Measurements from ENCODE around the gene ITPRIP.

Gene ITPRIP, protein sequence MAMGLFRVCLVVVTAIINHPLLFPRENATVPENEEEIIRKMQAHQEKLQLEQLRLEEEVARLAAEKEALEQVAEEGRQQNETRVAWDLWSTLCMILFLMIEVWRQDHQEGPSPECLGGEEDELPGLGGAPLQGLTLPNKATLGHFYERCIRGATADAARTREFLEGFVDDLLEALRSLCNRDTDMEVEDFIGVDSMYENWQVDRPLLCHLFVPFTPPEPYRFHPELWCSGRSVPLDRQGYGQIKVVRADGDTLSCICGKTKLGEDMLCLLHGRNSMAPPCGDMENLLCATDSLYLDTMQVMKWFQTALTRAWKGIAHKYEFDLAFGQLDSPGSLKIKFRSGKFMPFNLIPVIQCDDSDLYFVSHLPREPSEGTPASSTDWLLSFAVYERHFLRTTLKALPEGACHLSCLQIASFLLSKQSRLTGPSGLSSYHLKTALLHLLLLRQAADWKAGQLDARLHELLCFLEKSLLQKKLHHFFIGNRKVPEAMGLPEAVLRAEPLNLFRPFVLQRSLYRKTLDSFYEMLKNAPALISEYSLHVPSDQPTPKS

DNA sequence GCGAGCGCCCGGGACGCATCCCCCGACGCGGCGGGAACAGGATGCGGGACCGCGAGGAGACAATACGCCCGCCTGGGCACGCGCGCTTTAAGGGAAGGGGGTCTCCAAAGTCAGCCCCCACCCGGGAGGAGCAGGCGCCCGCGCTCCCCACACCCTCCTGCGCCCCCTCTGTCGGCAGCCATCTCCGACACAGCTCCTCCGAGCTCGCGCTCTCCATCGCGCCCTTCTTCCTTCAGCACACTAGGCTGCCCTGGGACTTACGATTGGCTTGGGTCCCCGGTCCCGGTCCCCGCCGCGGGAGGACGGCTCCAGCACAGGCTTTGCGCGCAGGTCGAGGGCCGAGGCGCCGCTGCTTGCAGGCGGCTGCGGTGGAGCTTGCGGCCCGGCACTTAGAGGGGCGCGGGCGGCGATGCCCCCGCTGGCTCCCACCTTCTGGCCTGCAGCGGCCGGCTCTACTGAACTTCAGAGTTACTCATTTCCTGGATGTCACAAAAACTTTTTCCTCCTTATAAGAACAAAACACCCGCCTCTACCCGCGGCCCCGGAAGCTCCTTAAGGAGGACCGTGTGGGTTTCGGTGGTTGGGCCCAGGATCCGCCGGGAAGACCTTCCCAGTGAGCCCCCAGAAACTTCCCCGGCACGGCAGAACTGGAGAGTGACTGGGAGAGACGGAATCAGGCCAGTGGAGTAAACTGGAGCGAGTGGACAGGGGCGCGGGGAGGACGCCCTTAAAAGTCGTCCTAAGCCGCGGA, at the start of gene ITPRIP:
ITPRIP (minus strand) TSS at position 481 of the 751 bp plus-strand sequence. CDS start 22,414 bp downstream, outside the sequence.
- peak; percentile 92 for DNase-seq

DNA sequence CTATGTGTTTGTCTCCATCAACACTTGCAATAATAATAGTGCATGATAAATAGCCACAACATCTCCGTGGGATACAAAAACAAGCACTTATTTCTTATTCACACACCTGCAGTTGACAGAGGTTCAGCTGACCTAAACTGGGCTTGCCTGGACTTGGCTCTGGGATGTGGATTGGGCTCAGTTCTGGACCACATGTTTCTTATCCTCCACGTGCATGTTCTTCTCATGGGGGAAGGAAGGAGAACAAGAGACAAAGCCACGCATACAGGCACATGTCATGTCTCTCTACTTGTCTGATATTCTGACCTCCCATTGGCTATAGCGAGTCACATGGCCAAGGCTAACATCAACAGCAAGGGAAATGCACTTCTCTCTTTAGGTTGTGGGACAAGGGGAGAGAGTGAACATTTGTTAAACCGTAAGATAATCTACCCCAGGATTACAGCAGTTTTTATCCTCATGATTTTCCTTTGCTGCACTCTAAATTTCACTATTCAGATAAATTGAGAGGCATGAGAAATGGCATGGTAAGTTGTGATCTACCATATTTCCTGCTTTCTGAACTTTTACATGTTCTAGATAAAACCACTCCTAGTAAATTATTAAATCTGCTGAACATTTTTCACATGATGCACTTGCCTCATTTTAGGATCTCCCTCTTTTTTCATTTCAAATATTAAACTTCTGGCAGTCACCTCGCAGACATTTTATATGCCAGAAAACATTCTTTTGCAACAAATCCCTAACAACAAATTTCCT, 49.0 kb upstream of the ITPRIP start:
- DNase-seq: no peak

DNA sequence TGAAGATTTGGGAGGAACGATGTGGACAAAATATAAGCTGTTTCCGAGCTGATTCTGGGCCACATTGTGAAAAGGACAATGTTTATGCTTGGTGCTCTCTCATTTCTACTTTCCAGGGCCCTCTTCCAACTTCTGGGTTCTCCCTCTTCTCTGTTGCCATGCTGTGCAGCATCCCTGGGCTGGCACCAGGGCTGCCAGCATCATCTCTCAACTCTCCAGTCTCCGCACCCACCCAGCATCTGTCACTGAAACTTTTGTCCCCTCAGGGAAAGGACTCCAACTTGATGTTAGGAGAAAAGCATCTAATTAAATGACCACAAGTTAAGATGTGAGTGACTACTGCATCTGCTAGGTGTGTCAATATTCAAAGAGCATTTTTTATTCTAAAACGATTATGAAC, 42.1 kb upstream of the ITPRIP start:
- no peak for DNase-seq

DNA sequence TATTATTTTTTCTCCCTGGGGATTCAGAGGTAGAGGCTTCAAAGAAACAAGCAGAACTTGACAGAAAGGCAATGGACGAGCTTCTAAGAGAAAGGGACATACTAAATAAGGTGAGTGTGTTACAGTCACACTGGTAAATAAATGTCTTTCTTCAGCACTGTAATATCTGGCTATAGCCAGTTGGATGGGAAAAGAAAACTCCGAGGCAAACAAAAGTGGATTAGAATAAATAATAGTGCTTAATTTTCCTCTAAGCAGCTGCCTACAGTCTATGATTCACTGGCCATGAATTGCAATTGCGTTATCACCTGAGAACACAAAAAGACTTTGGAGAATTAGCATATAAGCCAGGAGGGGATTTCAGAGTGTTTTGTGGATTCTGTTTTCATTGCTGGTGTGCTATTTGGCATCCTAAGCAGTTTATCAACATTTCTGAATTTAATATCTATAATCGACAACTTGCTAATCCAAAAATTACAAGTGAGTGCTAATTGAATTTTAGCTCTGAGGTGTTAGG, 38.6 kb upstream of the ITPRIP start:
- DNase-seq: no peak

DNA sequence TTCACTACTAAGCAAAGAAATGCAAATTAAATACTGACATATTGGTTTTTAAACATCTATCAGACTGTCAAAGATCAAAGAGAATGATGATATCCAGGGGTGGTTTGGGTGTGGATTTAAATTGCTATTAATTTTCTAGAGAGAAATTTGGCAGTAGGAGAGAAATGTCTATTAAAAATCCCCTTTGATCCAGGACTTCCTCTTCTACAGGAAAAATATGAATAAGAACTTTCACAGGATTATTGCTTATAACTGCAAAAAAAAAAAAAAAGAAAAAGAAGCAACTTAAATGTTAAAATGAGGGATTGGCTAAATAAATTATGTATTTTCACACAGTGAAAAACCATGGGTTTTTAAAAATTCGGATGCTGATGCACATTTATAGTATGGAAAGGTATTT, 36.3 kb upstream of the ITPRIP start:
- no peak for DNase-seq

DNA sequence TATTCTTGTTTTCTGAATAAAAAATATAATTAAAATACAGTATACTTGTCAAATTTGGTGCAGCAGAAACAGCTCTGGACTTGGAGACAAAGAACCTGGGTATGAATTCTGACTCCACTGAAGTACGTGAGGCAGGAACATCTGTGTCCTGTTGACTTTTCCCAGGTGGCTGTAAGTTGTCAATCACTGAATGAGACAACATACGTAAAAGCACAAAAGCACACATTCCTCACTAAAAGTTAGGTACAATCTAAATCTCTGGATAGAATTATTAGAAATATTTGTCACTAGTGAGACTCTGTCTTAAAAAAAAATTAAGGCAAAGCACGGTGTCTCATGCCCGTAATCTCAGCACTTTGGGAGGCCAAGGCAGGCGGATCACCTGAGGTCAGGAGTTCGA, 33.5 kb upstream of the ITPRIP start:
- no peak for DNase-seq

DNA sequence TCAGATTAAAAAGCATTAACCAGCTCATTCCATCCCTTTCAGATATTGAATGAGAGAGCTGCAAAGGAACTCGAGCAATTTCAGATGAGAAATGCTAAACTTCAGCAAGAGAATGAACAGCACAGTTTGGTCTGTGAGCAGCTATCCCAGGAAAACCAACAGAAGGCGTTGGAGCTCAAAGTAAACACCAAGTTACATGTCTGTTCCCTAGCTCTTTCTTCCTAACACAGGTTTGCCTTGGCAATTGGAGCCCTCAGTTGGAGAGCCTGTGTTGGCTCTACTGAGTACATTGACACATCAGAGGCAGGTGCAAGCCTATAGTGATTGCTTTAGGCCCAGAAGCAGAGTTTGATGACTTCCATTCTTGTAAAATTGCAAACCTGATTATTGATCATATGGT, 30.1 kb upstream of the ITPRIP start:
- DNase-seq: no peak

DNA sequence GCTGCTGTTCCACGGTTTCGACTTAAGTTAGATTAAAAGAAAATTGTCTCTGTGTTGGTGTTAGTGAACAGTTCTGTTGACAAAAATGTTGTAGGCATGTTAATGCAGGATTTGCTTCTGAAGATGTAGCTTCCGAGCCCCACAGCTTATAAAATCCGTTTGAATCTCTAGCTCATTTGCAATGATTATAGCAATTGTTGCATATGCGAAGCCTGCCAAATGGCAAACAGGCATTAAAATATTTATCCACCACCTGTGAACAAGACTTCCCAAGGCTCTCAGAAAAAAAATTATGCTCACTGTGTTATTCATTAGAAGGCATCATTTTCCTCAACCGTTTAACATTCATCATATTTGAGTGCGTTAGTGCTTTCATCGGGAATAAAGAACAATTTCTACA, 29.6 kb upstream of the ITPRIP start:
- DNase-seq: no peak

DNA sequence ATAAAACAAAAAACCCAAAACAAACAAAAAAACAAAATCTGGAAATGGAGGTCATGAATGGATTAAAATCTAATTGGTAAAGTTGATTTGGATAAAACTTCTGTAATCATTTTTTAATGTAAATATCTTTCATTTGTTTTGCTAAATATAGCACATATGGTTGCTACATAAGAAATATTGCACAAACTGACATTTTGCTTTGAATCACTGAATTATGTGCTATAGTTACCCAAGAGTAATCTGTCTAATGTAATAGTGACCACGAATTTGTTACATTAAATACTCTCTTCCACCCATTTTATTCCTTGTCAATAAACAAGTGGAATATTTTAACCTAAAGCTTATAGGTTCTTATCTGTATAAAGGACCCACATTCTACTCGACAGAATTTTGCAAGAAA, 21.5 kb upstream of the ITPRIP start:
- DNase-seq: no peak

DNA sequence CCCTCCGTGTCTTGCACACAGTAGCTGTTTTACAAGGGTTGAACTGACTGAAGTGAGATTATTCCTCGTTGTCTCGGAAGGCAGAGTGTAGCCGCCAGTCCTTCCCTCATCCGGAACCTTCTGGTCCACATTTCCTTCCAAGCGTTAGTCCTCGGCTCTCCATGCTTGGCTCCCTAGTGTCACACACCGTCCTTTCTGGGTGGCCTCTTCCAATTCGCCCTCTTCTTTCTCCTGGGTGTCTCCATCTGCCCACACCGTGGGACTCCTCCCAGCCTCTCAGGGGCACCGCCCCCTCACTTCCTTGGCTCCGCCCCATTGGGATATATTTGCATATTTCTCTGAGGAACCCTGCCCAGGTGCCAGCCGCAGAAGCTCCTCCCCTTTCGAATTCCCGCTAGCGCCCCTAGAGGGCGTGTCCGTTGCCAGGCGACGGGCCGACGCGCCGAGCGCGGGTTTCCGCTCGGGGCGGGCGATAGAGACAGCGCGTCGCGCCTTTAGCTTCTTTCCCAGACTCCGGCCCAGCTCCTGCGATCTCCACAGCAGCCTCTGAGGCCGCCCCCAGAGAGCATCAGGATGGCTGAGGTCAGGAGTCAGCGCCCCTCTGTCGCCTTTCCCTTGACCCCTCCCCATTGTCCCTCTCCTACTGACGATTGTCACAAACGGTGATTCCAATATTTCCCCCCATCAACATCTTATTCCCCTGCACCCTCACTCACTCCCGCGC, 15.2 kb upstream of the ITPRIP start, which contains the start of gene CFAP58:
CFAP58 (plus strand) TSS at position 509 of the 724 bp plus-strand sequence; CDS start at position 574, 65 bp downstream.
- DNase-seq: peak; percentile 66

DNA sequence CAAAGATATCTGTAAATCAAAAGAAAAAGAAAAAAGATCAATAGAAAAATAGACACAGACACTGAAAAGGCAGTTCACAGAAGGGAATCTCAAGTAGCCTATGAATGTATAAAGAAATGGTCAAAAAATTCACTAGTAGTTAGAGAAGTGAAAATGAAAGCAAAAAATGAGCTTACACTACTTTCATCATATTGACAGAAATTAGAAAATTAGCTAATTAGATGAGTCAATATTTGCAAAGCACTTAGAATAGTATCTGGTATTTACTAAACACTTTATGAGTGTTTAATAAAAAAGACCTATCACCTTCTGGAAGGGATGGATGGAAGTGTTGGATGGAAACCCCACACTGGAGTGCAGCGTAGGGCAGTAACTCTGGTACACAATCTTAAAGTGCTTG, 13.7 kb upstream of the ITPRIP start:
- no peak for DNase-seq

DNA sequence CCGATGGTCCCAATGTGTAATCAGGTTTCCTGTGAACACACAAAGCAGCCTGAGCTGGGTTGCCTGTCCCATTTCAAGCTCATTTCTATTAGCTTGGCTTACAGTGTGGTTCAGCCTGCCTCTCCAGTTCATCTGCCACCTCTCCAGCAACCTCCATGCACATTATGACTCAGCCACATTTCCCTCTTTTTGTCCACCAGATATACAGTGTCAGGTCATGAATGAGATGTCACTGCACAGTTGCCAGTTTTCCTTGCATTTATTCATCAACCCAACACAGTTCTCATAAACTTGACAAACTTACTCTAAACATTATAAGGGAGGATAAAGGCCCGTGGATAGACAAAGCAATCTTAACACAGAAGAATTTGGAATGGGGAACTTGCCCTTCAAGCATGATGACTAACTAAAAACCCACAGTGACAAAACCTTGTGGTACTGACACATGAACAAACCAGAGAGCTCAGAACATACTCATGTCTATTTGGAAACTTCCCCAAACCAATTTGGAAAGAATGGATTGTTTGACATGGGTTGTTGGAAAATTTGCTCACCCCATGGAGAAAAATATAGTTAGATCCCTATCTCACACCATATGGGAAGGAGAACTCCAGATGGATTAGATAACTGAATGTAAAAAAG, 12.9 kb upstream of the ITPRIP start:
- DNase-seq: no peak

DNA sequence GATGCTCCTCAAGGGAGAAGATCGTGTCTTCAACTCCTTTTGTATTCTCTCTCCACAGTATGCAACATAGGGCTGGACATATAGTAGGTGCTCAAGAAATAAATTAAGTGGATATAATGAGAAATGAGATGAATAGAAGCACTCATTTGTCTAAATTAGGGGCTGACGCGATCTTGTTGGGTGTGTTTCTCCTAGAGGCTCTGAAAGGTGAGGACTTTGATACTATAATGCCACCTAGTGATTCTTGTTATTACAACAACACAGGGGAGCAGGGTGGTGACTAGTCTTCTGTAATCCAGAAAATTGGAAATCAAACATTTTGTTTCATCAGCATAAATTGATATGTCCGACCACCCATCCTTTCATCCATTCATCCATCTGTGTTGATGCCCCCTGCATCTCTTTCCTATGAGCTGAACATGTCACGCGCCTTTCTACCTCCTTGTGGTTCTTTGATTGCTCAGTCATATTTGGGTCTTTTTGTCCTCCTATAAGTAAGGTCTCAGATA, 11.9 kb upstream of the ITPRIP start:
- DNase-seq: peak; percentile 35

DNA sequence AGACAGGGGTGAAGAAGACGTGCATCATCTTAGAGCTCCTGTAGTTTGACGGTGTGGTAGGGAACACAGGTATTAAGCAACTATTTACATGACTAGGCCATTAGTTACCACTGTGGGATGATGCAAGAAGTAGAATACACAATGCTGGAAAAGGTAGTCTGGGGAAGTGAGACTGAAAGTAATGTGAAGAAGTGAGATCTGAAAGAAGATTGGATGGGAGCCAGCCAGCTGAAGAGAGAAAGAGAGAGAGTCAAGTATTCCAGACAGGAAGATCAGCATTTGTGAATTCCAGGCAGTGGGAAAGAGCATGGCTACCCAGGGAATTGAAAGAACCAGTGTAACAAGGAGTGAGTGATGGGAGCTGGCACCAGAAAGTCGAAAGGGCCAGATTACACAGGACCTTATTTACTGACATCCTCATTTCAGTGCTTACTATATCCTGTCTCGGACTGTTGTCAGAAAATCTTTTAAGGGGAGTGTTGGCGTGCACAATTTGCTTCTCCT, 11.4 kb upstream of the ITPRIP start:
- DNase-seq: no peak

DNA sequence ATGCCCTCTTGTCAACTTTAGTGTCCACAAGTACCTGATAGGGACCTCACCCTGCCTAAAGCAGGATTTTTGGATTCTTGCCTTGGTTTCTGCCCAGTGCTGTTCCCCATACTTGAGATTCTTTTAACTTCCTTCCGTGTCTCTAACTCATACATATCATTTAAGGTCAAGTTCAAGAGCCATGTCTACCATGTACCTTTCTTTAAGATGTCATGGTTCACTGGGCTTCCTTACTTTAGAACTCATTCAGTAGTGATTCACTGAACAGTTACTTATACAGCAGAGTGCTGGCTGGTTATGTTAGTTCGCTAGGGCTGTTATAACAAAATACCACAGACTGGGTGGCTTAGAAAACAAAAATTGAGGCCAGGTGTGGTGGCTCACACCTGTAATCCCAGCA, 10.3 kb upstream of the ITPRIP start:
- no peak for DNase-seq

DNA sequence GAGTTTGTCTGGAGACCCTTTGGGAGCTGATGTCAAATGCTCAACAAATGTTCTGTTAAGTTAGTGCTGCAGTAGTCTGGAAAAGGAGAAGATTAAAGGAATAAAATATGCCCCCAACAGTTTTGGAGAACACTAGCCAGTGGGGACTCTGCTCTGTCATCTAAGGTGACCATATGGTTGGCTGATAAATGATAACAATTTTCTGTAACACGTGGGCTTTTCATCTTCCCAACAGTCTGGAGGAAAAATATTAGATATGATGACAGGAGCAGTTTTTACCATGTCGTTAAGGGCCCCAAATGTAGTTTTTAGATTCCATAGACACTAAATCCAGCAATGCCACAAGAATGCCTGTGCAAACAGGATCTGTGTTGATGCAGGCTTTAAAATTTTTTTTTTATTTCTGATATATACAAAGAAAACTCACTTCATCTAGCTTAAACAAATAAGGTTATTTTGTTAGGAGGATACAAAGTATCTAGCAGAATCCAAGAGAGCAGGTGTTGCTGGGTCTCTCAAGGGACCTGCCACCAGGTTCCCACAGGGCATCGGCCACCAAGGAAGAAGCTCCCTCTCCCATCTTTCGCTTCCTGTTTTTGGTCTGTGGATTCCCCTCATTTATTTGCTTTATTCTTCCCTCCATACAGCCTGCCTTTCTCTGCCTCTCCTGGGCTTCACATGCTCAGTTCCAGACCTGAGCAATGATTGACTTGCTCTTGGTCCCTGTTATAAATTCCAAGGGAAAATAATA, 9.2 kb upstream of the ITPRIP start:
- DNase-seq: no peak

DNA sequence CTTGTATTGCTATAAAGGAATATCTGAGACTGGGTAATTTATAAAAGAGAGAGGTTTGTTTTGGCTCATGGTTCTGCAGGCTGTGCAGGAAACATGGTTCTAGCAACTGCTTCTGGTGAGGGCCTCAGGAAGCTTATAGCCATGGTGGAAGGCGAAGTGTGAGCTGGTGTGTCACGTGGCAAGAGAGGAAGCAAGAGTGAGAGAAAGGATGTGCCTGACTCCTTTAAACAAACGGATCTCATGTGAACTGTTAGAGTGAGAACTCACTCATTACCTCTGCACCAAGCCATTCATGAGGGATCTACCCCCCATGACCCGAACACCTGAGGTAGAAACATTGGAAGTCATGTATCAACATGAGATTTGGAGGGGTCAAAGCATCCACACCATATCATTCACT, 7.7 kb upstream of the ITPRIP start:
- no peak for DNase-seq

DNA sequence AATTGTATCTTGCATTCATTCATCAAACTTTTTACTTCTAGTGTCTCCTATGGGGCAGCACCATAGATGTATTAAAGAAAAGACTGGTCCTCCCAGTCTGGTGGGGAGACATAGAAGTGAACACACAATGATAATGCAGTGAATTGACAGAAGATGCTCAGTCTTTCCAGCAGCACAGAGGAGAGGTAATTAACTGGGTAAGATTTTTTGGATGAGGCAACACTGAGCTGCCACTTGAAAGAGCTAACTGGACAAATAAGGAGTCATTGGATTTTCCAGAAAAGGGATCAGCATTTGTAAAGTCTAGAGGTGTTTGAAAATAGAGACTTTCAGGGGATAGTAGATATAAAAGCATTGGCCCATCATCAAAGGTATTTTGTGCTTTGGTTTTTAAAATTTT, 7.2 kb upstream of the ITPRIP start:
- DNase-seq: no peak

DNA sequence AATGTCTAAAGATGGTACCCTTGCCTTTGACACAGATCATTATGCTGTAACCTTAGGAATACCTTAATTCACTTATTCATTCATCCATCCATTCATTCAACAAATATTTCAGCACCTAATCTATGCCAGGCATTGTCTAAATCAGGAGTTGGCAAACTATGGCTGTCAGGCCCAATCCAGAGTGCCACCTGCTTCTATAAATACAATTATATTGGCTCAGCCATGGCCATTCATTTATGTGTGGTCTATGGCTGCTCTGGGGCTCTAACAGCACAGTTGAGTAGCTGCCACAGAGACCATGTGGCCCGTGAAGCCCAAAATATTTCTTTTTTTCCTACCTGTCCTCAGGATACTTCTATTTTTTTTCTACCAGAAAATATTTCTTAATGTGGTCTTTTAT, 6.0 kb upstream of the ITPRIP start:
- no peak for DNase-seq

DNA sequence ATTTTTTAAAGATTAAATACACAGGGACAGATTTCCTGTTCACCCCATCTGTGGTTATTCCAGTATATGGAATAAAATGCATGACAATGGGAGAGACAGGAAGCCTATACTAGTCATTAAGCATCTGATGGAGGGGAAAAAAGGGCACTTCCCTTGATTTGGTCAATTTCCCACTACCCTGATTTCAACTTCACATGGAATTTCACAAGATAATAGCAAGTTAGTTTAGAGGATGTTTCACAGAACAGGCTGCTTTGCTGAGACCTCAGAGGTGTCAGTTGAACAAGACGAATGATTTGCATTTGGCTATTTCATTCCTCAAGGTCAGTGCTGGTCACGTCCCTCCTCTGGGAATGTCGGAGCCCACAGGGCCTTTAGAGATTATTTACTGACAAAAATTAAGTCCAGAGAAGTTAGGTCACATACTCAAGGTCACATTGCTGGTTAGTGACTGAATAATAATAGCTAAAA, 4.7 kb upstream of the ITPRIP start:
- DNase-seq: no peak
